Daoy (cell line): ENCODE results near the gene MED22. TPM values are rescaled to one million over a fixed set of nuclear protein-coding genes. Genes with fewer than 3 reads are reported as not detected.

Experiments
- DNase-seq: peaks from one replicate; pipeline ENCODE4 v3.0.0-alpha.2; 2015; ENCODE audit warnings: low read depth
- total RNA-seq: library from RNA; depleted of rRNA; stranded (reverse); fragments of >200 nt; shearing (Covaris generic); gene quantifications from 2 replicates; pipeline ENCODE4 v1.2.3, GENCODE V29; 2014

MED22 gene
- total RNA-seq, 1 experiment from 2014 or later = 28.2 TPM

- peak; percentile 35 for DNase-seq
Observed at GRCh38 chr9:133355881-133356357, 8.0 kb upstream of the MED22 start.

DNA sequence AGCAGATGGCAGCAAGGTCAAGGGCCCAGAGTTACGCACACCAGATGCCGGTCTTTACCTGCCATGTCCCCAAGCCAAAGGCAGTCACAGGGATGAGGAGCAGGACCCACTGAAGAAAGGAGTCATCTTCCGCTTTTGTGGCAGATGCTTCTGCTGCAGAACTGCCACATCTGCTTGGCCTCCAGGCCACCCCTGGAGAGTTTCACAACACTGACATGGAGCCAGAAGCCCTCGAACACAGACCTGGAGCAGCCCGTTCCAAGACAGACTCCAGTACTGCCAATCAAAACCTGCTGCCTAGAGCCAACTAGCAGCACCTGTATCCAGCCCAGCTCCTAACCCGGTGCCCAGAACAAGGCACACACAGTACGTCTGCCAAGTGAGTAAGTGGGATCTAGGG, 6.8 kb upstream of the MED22 start:
- DNase-seq = no peak

DNA sequence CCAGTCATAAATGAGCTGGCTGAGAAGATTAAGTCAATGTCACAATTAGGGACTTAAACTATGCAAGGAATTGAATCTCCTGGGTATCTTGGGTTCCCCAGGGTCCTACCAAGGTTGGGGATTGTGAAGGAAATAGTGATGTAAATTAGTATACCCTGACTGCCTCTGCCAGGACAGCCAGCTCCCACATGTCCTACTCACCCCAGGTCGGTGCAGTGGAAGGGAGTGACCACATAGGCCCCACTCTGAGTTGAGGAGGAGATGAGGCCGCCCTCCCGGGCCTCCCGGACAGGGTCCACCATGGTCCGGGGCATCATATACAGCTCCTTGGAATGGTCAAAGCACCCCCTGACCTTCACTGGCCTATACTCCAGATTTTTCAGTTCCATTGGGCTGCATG, 5.6 kb upstream of the MED22 start:
- DNase-seq = no peak

DNA sequence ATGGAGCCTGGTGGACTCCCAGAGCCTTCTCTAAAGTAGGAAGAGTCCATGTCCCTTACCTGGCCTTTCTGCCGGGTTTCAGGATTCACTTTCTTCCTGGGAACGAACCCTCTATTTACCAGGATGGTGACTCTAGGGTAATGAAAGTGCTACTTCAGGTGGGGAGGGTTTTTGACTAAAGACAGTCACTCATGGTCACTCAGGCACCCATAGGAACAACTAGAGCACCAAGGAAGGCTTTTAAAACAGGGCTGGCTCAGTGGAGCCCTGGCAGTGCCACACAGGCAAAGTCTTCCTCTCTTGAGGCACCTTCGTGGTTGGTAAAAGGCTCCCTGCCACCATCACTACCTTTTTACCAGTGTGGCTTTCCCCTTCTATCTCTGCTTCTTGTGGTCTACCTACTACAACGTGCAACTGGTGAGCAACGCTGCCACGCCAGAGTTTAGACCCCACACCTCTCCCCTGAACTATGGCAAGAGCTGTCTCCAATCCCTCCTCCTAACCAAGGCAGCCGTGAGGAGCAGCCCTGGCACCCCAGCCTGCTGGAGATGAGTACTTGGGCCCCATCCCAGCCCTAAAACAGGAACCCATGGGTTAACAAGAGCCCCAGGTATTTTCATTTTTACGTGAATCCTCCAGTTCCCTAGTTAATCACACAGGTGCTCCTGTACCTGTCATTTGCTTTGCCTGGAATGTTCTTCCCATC, 4.9 kb upstream of the MED22 start:
- DNase-seq = no peak

- DNase-seq = peak; percentile 69
Observed at GRCh38 chr9:133351908-133352634, 4.1 kb upstream of the MED22 start.

DNA sequence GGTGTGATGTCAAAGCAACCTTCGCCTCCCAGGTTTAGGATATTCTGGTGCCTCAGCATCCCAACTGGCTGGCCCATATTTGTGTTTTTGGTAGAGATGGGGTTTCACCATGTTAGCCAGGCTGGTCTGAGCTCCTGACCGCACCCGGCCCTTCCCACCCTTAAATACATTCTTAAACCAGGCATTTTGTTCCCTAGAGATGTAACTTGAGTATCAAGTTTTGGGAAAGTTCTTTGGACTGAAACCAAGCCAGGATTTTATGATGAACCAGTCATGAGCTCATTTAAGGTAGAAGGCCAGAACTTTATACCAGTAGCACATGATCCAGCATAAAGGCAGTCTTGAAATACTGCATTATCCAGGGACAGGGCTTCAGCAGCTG, 3.6 kb upstream of the MED22 start:
- no peak for DNase-seq

- no peak for DNase-seq
Observed at GRCh38 chr9:133349965-133350616, 2.2 kb upstream of the MED22 start.

DNA sequence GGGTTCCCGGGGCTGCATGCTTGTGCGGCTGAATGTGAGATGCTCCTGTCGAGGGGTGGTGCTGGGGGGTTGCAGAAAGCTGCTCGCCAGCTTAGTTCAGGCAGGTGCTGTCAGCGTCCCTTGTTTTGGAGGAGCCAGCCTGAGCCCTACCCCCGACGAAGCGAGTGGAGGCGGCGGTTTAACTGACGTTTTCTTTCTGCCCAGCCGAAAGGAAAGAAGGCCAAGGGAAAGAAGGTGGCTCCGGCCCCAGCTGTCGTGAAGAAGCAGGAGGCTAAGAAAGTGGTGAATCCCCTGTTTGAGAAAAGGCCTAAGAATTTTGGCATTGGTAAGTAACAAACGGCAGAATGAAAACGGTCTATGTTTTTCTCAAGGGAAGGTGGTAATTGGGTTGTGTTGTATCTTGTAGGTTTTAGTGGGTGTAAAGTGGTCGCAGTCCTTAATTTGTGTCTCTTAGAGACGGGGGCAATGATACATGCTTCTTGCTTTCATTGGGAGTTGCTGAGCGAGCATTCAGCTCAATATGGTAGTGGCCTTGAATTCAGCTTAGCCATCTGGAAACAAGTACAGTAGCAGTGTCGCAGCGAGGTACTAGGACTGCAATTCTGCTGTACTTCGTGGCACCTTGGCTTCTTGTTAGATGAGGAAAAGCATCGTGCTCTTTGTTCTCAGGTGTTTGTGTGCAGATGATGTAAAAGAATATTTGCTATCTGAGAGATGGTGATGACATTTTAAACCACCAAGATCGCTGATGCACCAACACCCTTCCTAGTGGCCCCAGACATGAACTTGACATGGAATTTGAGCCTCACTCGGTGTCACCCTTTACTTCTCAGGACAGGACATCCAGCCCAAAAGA, 1.0 kb upstream of the MED22 start:
- DNase-seq = no peak

GRCh38 chr9:133347515-133347984, 381 bp downstream of the MED22 start:
- DNase-seq = peak; percentile 55

DNA sequence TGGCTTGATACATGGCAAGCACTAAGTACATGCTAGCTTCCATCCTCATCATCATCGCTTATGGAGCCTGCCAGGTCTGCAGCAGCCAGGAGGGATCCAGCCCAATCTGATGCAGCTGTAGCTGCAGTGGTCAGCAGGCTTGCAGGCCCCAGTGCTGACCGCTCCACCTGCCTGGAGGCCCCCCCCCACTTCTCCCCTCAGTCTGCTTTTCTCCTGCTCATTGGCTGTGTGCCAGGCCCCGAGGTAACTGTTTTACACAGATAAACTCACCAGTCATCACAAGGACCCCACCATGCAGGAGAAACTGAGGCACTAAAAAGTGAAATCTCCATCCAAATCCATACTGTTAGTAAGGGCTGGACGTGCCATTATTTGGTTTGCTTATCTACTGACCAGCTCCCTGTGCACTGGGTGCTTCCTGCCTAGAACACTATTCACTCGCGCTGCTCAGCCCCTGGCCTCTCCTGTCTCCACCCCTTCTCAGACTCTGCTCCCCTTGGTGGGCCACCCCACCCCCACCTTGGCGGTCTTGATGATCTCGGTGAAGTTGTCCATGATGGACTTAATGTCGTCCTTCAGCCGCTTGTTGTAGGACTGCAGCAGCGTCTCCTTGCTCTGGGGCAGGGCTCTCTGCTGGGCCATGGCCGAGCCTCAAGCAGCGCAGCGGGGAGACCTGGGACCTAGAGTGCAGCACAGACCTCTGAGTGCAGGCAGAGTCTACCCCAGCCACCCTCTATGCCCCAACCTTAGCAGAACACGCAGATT, 1.7 kb downstream of the MED22 start:
- no peak for DNase-seq

DNA sequence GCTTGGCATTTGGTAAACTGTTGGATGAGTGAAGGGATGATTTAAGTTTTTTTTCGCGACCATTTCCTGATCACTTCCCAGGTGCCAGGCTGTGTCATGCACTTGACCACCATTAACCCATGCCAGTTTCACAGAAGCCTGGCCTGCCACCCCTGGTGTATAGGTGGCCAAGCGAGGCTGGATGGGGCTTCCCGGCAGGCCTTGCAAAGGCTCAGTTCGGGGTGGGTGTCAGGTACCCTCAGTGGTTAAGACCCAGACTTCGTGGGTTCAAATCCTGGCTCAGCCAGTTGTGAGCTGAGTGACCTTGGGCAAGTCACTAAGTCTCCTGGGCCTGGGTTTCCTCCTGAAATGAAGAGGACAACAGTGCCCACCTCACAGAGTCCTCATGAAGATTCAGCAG, 2.3 kb downstream of the MED22 start:
- DNase-seq = no peak

- DNase-seq = no peak
Observed at GRCh38 chr9:133344979-133345378, 3.0 kb downstream of the MED22 start.

- no peak for DNase-seq
Observed at GRCh38 chr9:133344071-133344470, 3.9 kb downstream of the MED22 start.

DNA sequence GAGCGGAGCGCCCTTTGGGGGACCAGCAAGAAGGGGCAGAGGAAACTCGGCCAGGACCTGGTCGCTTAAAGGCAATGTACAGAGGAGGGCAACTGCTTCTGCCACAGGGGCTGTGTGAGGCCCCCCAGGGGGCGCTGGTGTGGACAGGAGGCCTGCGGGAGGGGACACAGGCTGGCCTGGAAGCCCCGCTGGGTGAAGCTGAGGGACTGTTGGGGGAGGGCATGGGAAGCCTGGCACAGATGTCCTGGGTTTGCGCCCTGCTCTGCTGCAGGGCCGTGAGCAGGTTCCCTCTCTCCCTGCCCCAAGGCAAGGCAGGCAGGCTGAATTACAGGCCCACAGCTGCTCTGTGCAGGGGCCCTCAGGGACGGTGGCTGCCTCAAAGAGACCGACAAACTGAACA, 5.4 kb downstream of the MED22 start:
- DNase-seq = no peak

DNA sequence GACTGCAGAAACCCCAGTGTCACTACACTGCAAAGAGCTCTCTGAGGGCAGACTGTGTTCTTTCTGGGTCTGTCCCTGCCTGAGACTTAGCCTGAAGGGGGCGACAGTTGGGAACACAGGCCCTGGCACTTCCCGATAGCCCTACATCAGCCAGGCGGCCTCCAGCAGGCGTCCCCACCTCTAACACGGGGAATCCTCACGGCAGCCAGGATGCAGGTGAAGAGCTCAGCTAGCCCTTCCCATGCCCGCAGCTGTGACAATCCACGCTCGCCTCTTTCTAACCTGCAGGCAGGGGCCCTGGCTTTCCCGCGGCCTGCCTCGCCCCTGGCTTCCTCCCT, 5.9 kb downstream of the MED22 start:
- no peak for DNase-seq

- DNase-seq = no peak
Observed at GRCh38 chr9:133341369-133342068, 6.4 kb downstream of the MED22 start.

- no peak for DNase-seq
Observed at GRCh38 chr9:133340916-133341315, 7.0 kb downstream of the MED22 start.

DNA sequence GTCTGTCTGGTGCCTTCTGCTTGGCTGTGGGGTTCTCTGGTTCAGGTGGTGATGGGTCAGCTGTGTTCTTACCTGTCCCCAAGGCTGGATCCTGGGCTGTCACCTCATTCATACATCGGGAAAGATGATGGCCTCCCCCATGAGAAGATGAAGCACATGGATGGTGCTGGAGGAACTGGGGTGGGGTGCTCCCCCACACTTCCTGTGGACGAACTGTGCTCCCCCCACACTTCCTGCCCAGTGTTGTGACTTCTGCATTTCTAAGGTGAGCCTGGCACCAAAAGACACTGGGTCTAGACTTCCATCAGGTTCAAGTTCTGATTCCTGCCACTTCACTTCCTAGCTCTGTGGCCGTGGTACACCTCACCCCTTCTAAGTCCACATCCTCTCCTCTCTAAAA, 7.7 kb downstream of the MED22 start:
- no peak for DNase-seq

DNA sequence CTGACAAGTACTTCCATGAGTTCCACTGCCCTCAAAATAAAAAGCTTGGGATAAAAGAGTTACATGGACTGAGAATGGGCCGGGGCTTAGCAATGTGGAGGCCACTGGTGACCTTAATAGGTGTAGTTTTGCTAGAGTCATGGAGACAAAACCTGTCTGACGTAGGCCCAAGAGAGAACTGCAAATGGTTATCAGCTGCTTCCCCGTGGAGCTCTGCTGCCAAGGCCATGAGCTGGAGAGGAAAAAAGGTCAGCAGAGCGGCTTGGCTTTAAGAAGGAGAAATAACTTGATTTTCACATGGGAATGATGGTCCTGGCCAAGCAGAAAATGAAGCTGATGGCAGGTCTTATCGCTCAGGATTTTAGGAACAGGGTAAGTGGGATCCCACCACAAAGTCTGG, 8.3 kb downstream of the MED22 start:
- no peak for DNase-seq
